ENCODE data around the gene AMOTL2.

The AMOTL2 gene

DNA sequence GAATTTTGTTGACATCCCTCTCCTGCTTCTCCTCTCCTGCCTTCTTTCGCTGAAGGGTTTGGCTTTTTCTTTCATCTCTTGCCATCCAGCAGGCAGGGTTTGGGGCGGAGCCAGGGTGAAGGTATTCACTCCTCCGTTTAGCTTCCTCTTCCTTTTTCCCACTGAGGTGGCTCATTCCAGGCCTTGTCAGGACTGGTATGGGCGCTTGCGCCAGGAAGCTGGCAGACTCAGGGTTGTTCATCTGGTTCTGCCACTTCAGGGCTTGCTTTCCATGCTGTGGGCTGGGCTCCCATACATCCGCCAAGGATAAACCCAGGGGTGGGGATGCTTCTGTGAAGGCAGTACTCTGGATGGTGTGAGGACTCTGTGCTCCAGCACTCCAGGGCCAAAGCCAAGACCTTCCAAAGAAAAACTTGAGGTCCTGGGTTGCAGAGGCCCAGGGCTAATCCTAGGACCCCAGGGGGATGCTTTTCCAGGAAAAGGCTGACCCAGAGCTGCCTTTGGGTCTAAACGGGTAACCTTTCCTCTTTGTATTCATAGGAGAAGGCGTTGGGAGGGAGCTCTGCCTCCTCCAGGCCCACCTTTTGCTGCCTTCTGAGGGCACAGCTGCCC lies 7.7 kb upstream of the AMOTL2 start:
- H3K27ac ChIP-seq (ENCODE audit: low read depth, low read length, poor library complexity, severe bottlenecking) = no peak overlapping the region
- no peaks in the 10 kb centered on the region for H4K20me1 ChIP-seq (ENCODE audit: insufficient read depth, low read length)
- H3K9ac ChIP-seq (ENCODE audit: low read length) = no peak overlapping the region
- no peaks in the 10 kb centered on the region for H3K79me2 ChIP-seq (ENCODE audit: insufficient read depth, low read length)
- no peak overlapping the region for H2AFZ ChIP-seq (ENCODE audit: low read length)
- no peaks in the 10 kb centered on the region for H3K9me2 ChIP-seq (ENCODE audit: low read depth, low read length)
- H3K27me3 ChIP-seq (ENCODE audit: insufficient read depth, low read length) = 0 out of 2 replicates have a peak, but pooled peaks cover 4% of the 10 kb centered on the region
- H3F3A ChIP-seq (ENCODE audit: insufficient read depth, low read length) = no peaks in the 10 kb centered on the region
- no peaks in the 10 kb centered on the region for H3K4me1 ChIP-seq (ENCODE audit: insufficient read depth, low read length, severe bottlenecking)
- no peaks in the 10 kb centered on the region for H3K36me3 ChIP-seq (ENCODE audit: insufficient read depth, low read length)
- no peak overlapping the region for H3K4me3 ChIP-seq (ENCODE audit: low read depth, low read length, poor library complexity, severe bottlenecking)
- H3K4me2 ChIP-seq (ENCODE audit: low read length) = no peak overlapping the region
- H3K9me3 ChIP-seq (ENCODE audit: low read length) = no peaks in the 10 kb centered on the region
- TF ChIP-seq, protein P1, sequence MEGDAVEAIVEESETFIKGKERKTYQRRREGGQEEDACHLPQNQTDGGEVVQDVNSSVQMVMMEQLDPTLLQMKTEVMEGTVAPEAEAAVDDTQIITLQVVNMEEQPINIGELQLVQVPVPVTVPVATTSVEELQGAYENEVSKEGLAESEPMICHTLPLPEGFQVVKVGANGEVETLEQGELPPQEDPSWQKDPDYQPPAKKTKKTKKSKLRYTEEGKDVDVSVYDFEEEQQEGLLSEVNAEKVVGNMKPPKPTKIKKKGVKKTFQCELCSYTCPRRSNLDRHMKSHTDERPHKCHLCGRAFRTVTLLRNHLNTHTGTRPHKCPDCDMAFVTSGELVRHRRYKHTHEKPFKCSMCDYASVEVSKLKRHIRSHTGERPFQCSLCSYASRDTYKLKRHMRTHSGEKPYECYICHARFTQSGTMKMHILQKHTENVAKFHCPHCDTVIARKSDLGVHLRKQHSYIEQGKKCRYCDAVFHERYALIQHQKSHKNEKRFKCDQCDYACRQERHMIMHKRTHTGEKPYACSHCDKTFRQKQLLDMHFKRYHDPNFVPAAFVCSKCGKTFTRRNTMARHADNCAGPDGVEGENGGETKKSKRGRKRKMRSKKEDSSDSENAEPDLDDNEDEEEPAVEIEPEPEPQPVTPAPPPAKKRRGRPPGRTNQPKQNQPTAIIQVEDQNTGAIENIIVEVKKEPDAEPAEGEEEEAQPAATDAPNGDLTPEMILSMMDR (IDR thresholded peaks at IDR 0.05; ENCODE audit: low read length) = no peak
- no peak for TF ChIP-seq EZH2 (IDR thresholded peaks at IDR 0.05; ENCODE audit: borderline replicate concordance, low read length)

DNA sequence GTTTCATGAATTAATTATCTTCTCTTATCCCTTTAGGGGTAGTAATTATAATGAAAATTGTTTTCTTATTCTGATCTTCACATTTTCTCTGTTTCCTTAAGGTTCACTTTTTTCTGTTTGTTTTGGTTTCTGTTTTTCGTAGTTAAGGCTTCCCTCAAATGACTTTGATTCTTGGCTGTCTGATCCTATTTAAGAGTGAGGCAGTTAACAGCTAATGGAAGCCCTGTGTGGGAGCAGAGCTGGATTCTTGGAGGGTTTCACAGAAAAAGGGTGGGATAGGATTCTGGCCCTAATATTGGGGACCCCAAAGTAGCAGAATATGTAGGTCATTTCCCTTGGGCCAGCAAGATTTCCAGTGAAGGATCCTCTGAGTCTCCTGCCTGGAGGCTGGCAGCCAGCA lies 6.8 kb upstream of the AMOTL2 start:
- Histone ChIP-seq H3K9me3 (ENCODE audit: low read length) (no peaks in the 10 kb centered on the region), H3K9ac (ENCODE audit: low read length) (no peak overlapping the region), H3K79me2 (ENCODE audit: insufficient read depth, low read length) (no peaks in the 10 kb centered on the region), H3K9me2 (ENCODE audit: low read depth, low read length) (no peaks in the 10 kb centered on the region), H3K27ac (ENCODE audit: low read depth, low read length, poor library complexity, severe bottlenecking) (no peak overlapping the region), H3F3A (ENCODE audit: insufficient read depth, low read length) (no peaks in the 10 kb centered on the region), H3K27me3 (ENCODE audit: insufficient read depth, low read length) (0 out of 2 replicates have a peak, but pooled peaks cover 4% of the 10 kb centered on the region), H3K4me3 (ENCODE audit: low read depth, low read length, poor library complexity, severe bottlenecking) (no peak overlapping the region), H3K4me1 (ENCODE audit: insufficient read depth, low read length, severe bottlenecking) (no peaks in the 10 kb centered on the region), H4K20me1 (ENCODE audit: insufficient read depth, low read length) (no peaks in the 10 kb centered on the region), H3K36me3 (ENCODE audit: insufficient read depth, low read length) (no peaks in the 10 kb centered on the region), H2AFZ (ENCODE audit: low read length) (no peak overlapping the region), H3K4me2 (ENCODE audit: low read length) (no peak overlapping the region)
- no peak for TF ChIP-seq EZH2 (IDR thresholded peaks at IDR 0.05; ENCODE audit: borderline replicate concordance, low read length)
- TF ChIP-seq, protein P1 (IDR thresholded peaks at IDR 0.05; ENCODE audit: low read length) = no peak

DNA sequence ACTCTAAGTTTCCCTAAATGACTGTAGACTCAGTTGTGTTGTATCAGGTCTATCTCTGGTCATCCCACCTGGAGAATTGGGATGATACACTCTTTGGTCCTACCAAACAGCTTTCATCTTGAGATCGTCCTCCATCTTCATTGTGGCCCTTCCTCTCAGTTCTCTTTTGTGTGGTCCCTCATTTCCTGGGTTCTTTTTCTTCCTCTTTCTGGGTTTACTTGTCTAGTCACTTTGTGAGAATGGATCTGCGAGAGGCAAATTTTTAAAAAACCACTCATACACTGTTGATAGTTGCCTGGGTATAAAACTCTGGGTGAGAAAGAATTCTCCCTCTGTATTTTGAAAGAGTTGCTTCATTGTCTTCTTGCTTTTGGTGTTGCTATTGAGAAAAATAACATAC lies 6.0 kb upstream of the AMOTL2 start:
- H3K4me3 ChIP-seq (ENCODE audit: low read depth, low read length, poor library complexity, severe bottlenecking) = no peak overlapping the region
- H4K20me1 ChIP-seq (ENCODE audit: insufficient read depth, low read length) = no peaks in the 10 kb centered on the region
- H3K4me2 ChIP-seq (ENCODE audit: low read length) = no peak overlapping the region
- H3K9ac ChIP-seq (ENCODE audit: low read length) = no peak overlapping the region
- H3K9me3 ChIP-seq (ENCODE audit: low read length) = no peaks in the 10 kb centered on the region
- no peak overlapping the region for H3K27ac ChIP-seq (ENCODE audit: low read depth, low read length, poor library complexity, severe bottlenecking)
- no peaks in the 10 kb centered on the region for H3K9me2 ChIP-seq (ENCODE audit: low read depth, low read length)
- H3F3A ChIP-seq (ENCODE audit: insufficient read depth, low read length) = no peaks in the 10 kb centered on the region
- H3K79me2 ChIP-seq (ENCODE audit: insufficient read depth, low read length) = no peaks in the 10 kb centered on the region
- no peaks in the 10 kb centered on the region for H3K36me3 ChIP-seq (ENCODE audit: insufficient read depth, low read length)
- 0 out of 2 replicates have a peak, but pooled peaks cover 4% of the 10 kb centered on the region for H3K27me3 ChIP-seq (ENCODE audit: insufficient read depth, low read length)
- no peak for TF ChIP-seq EZH2 (IDR thresholded peaks at IDR 0.05; ENCODE audit: borderline replicate concordance, low read length)
- no peak overlapping the region for H2AFZ ChIP-seq (ENCODE audit: low read length)
- no peaks in the 10 kb centered on the region for H3K4me1 ChIP-seq (ENCODE audit: insufficient read depth, low read length, severe bottlenecking)

GRCh38 chr3:134378818-134379217 lies 4.6 kb upstream of the AMOTL2 start:
- Histone ChIP-seq H4K20me1 (ENCODE audit: insufficient read depth, low read length) (no peaks in the 10 kb centered on the region), H3K9me3 (ENCODE audit: low read length) (no peaks in the 10 kb centered on the region), H3K4me2 (ENCODE audit: low read length) (no peak overlapping the region), H3F3A (ENCODE audit: insufficient read depth, low read length) (no peaks in the 10 kb centered on the region), H3K9ac (ENCODE audit: low read length) (no peak overlapping the region), H3K36me3 (ENCODE audit: insufficient read depth, low read length) (no peaks in the 10 kb centered on the region), H3K79me2 (ENCODE audit: insufficient read depth, low read length) (no peaks in the 10 kb centered on the region), H3K4me3 (ENCODE audit: low read depth, low read length, poor library complexity, severe bottlenecking) (no peak overlapping the region), H3K27ac (ENCODE audit: low read depth, low read length, poor library complexity, severe bottlenecking) (no peak overlapping the region), H3K4me1 (ENCODE audit: insufficient read depth, low read length, severe bottlenecking) (no peaks in the 10 kb centered on the region), H3K27me3 (ENCODE audit: insufficient read depth, low read length) (no peaks in the 10 kb centered on the region; the same call in 1 of the 2 replicates), H2AFZ (ENCODE audit: low read length) (no peak overlapping the region), H3K9me2 (ENCODE audit: low read depth, low read length) (no peaks in the 10 kb centered on the region)
- TF ChIP-seq EZH2 (IDR thresholded peaks at IDR 0.05; ENCODE audit: borderline replicate concordance, low read length) = no peak
- TF ChIP-seq, protein P1 (IDR thresholded peaks at IDR 0.05; ENCODE audit: low read length) = no peak
